Body of pancreas (tissue), 4 donors: ENCODE data around the gene CEACAM19. TPM values are rescaled to one million over a fixed set of nuclear protein-coding genes. Genes with fewer than 3 reads are reported as not detected.
"Not testable (repeated sequence)": the region's sequence is repeated elsewhere in the genome, so short reads cannot be mapped to it uniquely, and the experiment has no call there.

Experiments
- ATAC-seq: fragments of 150-250 bp; one replicate; pipeline ENCODE4 v1.9.1; 2016
- DNase-seq, 4 donors: peaks; one replicate each; pipeline ENCODE4 v3.0.0-alpha.2; 2019
- H3K27ac ChIP-seq, 4 donors: fragments of 200-600 bp; sonication (generic); 1 replicate in 3 of 4; 2 replicates in 1 of 4; pipeline versions ENCODE4 v1.5.1 to v1.6.1; 2016 to 2019; ENCODE audit warnings: mild to moderate bottlenecking in 1 of 4, mixed read lengths in 1 of 4, moderate library complexity in 1 of 4
- H3K27me3 ChIP-seq, 2 donors: fragments of 200-600 bp; sonication (generic); one replicate each; pipeline ENCODE4 v1.6.0; 2016; ENCODE audit warnings: mild to moderate bottlenecking in 1 of 2
- H3K36me3 ChIP-seq, 2 donors: fragments of 200-600 bp; sonication (generic); replicated peaks in 1 of 2; 2 replicates each; pipeline ENCODE4 v1.5.1; 2016; ENCODE audit warnings: low read depth in 2 of 2; ENCODE audit not compliant: insufficient read depth in 1 of 2
- H3K4me1 ChIP-seq: fragments of 200-600 bp; sonication (generic); one replicate; pipeline ENCODE4 v1.6.0; 2016
- H3K4me3 ChIP-seq, 2 donors: fragments of 200-600 bp; sonication (generic); 1 replicate in 1 of 2; 2 replicates in 1 of 2; pipeline ENCODE4 v1.5.1; 2016 to 2019
- H3K9me3 ChIP-seq, 3 donors: fragments of 200-600 bp; sonication (generic); 1 replicate in 2 of 3; 2 replicates in 1 of 3; pipeline ENCODE4 v1.5.1; 2016
- CTCF ChIP-seq, 7 experiments: fragments of 450-650 bp in 4 of 7; fragments of 200-600 bp in 3 of 7; sonication (generic) in 3 of 7; IDR thresholded peaks; one replicate each; pipeline ENCODE4 v1.5.1; 2016 to 2019; ENCODE audit warnings: antibody characterized with exemption in 7 of 7
- POLR2A ChIP-seq, 3 donors: fragments of 450-650 bp; IDR thresholded peaks; one replicate each; pipeline ENCODE4 v1.6.1; 2016; ENCODE audit warnings: antibody characterized with exemption in 3 of 3, mild to moderate bottlenecking in 2 of 3
- WGBS, 2 donors: methylation state at CpG; one replicate each; pipeline ENCODE4 v1.1.5; 2017; 5-methylcytosine and 5-hydroxymethylcytosine counted together
- intact Hi-C: fragments of 100-400 bp; cut with DNase I; formaldehyde crosslinking; loops from one replicate; pipeline ENCODE4 v1.15.1; 2023
- total RNA-seq, 2 donors: library from RNA; depleted of rRNA; stranded (reverse); fragments of >200 nt; gene quantifications; one replicate each; pipeline ENCODE4 v1.1.0, GENCODE V29; 2016

The CEACAM19 gene
- total RNA-seq, 2 donors from 2014 or later, result 3.9 to 5.3 TPM

GRCh38 chr19:44668985-44669764 is 2.1 kb upstream of the CEACAM19 start:
- TF ChIP-seq POLR2A (IDR thresholded peaks at IDR 0.05) (no peak), CTCF (IDR thresholded peaks at IDR 0.05) (no peak)
- WGBS, 2 donors, result 73 to 86% methylated on average over 1 to 2 of the region's 2 CpGs
- peak; percentile 8 for ATAC-seq

GRCh38 chr19:44670027-44670426 is 1.3 kb upstream of the CEACAM19 start:
- WGBS, 2 donors, result 97 to 100% methylated on average over 2 of the region's 2 CpGs
- H3K4me1 ChIP-seq, intact Hi-C loops, H3K9me3 ChIP-seq, H3K27ac ChIP-seq, H3K36me3 ChIP-seq, ATAC-seq, H3K4me3 ChIP-seq, H3K27me3 ChIP-seq, DNase-seq: not testable (repeated sequence)

More at GRCh38 chr19:44668985-44669764, 2.1 kb upstream of the CEACAM19 start:
- Histone ChIP-seq H3K27ac (no peak overlapping the region), H3K4me3 (no peak overlapping the region), H3K9me3 (no peaks in the 10 kb centered on the region), H3K4me1 (no peaks in the 10 kb centered on the region), H3K36me3 (no peaks in the 10 kb centered on the region), H3K27me3 (no peaks in the 10 kb centered on the region)
- DNase-seq, result no peak
- intact Hi-C loops, result no loop called here

DNA sequence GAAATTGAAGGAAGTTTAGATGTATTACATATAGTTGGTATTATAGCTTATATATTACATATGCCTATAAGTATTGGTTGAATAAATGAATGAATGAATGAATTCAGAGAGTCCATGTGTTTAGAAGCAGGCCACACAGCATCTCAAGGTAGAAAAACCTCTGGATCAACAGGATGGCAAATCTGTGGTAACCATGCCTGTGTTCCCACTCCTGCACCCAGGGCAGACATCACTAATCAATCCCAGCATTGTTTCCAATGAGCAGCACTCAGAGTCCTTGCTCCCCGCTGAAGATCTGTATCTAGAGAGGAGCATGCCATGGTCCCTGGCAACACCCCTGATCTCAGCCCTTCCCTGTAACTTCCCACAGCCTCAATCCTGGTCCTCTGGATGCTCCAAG is 944 bp downstream of the CEACAM19 start:
- TF ChIP-seq POLR2A (IDR thresholded peaks at IDR 0.05) (no peak), CTCF (IDR thresholded peaks at IDR 0.05) (no peak)
- WGBS, 2 donors, result 65 to 100% methylated on average over 1 of the region's 1 CpG
- ATAC-seq, result no peak

DNA sequence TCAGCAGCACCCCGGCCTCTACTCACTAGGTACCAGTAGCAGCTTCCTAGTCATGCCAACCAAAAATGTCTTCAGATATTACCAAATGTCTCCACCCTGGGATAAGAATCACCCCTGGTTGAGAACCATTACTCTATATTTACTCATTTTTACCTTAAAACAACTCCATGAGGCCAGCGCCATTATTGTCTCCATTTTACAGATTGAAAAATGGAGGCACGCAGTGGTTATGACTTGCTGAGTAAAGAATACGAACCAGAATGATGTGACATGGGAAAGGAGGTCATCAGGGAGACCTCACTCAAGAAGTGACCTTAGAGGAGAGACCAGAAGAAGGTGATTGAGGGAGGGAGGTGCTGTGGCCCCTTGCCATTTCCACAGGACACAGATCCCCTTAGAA is 2.2 kb downstream of the CEACAM19 start:
- intact Hi-C loops, result no loop called here
- Histone ChIP-seq H3K4me3 (no peak overlapping the region), H3K36me3 (no peaks in the 10 kb centered on the region), H3K4me1 (no peaks in the 10 kb centered on the region), H3K27me3 (no peaks in the 10 kb centered on the region), H3K9me3 (no peaks in the 10 kb centered on the region), H3K27ac (no peak overlapping the region)
- ATAC-seq (no peak), DNase-seq (no peak)
- TF ChIP-seq CTCF (IDR thresholded peaks at IDR 0.05) (no peak), POLR2A (IDR thresholded peaks at IDR 0.05) (no peak)
- 79 to 81% methylated on average over 4 of the region's 4 CpGs for WGBS, 2 donors

More for the DNA sequence above, 944 bp downstream of the CEACAM19 start:
- intact Hi-C loops, result no loop called here
- H3K27ac ChIP-seq, result no peak overlapping the region
- H3K4me3 ChIP-seq, result no peak overlapping the region
- H3K9me3 ChIP-seq, result no peaks in the 10 kb centered on the region
- no peaks in the 10 kb centered on the region for H3K27me3 ChIP-seq
- H3K4me1 ChIP-seq, result no peaks in the 10 kb centered on the region
- no peak for DNase-seq
- H3K36me3 ChIP-seq, result no peaks in the 10 kb centered on the region

DNA sequence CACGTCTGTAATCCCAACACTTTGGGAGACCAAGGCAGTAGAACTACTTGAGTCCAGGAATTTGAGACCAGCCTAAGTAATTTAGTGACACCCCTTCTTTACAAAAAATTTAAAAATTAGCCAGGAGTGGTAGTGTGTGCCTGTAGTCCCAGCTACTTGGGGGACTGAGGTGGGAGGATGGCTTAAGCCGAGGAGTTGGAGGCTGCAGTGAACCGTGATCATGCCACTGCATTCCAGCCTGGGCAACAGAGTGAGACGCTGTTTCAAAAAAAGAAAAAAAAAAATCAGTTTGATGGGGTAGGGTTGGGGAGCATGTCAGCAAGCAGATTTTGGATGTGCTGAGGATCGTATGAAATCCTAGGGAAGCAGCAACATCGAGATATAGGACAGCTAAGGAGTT is 4.2 kb downstream of the CEACAM19 start:
- Histone ChIP-seq H3K27me3 (no peaks in the 10 kb centered on the region), H3K9me3 (no peaks in the 10 kb centered on the region), H3K36me3 (no peaks in the 10 kb centered on the region), H3K4me1 (no peaks in the 10 kb centered on the region), H3K4me3 (no peak overlapping the region), H3K27ac (no peak overlapping the region)
- WGBS, 2 donors, result 88 to 91% methylated on average over 6 of the region's 6 CpGs
- intact Hi-C loops, result no loop called here
- no peak for TF ChIP-seq POLR2A (IDR thresholded peaks at IDR 0.05)
- no peak for TF ChIP-seq CTCF (IDR thresholded peaks at IDR 0.05)
- DNase-seq, result no peak
- ATAC-seq, result no peak
